ENCODE measurements around the gene NLRC5.

The NLRC5 gene

GRCh38 chr16:56960681-56961281, 28.6 kb upstream of the NLRC5 start:
- Histone ChIP-seq H3K27me3 (ENCODE audit: insufficient read depth, low read depth, severe bottlenecking) (no peaks in the 10 kb centered on the region), H3K9me3 (ENCODE audit: severe bottlenecking) (no peaks in the 10 kb centered on the region), H3K4me3 (ENCODE audit: low read depth, low read length) (no peak overlapping the region), H3K36me3 (no peaks in the 10 kb centered on the region), H3K27ac (no peak overlapping the region)
- DNase-seq, result no peak
- TF ChIP-seq, protein P1, sequence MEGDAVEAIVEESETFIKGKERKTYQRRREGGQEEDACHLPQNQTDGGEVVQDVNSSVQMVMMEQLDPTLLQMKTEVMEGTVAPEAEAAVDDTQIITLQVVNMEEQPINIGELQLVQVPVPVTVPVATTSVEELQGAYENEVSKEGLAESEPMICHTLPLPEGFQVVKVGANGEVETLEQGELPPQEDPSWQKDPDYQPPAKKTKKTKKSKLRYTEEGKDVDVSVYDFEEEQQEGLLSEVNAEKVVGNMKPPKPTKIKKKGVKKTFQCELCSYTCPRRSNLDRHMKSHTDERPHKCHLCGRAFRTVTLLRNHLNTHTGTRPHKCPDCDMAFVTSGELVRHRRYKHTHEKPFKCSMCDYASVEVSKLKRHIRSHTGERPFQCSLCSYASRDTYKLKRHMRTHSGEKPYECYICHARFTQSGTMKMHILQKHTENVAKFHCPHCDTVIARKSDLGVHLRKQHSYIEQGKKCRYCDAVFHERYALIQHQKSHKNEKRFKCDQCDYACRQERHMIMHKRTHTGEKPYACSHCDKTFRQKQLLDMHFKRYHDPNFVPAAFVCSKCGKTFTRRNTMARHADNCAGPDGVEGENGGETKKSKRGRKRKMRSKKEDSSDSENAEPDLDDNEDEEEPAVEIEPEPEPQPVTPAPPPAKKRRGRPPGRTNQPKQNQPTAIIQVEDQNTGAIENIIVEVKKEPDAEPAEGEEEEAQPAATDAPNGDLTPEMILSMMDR (IDR thresholded peaks at IDR 0.05; ENCODE audit: low read depth, low read length), result no peak

- H3K27ac ChIP-seq, result no peak overlapping the region
- H3K4me3 ChIP-seq (ENCODE audit: low read depth, low read length), result no peak overlapping the region
- no peaks in the 10 kb centered on the region for H3K9me3 ChIP-seq (ENCODE audit: severe bottlenecking)
- TF ChIP-seq, protein P1 (IDR thresholded peaks at IDR 0.05; ENCODE audit: low read depth, low read length), result no peak
- H3K27me3 ChIP-seq (ENCODE audit: insufficient read depth, low read depth, severe bottlenecking), result no peaks in the 10 kb centered on the region
- no peak for DNase-seq
- H3K36me3 ChIP-seq, result no peaks in the 10 kb centered on the region
Measured at GRCh38 chr16:56961386-56961785, 28.0 kb upstream of the NLRC5 start.

DNA sequence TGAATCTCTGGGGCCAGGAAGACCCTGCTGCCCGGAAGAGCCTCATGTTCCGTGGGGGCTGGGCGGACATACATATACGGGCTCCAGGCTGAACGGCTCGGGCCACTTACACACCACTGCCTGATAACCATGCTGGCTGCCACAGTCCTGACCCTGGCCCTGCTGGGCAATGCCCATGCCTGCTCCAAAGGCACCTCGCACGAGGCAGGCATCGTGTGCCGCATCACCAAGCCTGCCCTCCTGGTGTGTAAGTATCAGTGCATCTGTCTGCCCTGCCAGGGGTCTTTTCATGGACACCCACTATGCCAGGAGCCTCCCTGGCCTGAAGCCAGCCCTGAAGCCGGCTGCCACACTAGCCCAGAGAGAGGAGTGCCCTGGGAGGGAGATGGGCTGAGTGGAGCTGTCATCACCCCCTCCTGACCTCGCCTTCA, 27.5 kb upstream of the NLRC5 start, which contains the start of gene CETP:
CETP (plus strand) TSS at position 100 of the 431 bp plus-strand sequence; CDS start at position 130, 30 bp downstream.
- TF ChIP-seq, protein P1 (IDR thresholded peaks at IDR 0.05; ENCODE audit: low read depth, low read length), result no peak
- DNase-seq, result no peak
- Histone ChIP-seq H3K27me3 (ENCODE audit: insufficient read depth, low read depth, severe bottlenecking) (no peaks in the 10 kb centered on the region), H3K36me3 (no peaks in the 10 kb centered on the region), H3K9me3 (ENCODE audit: severe bottlenecking) (no peaks in the 10 kb centered on the region), H3K27ac (no peak within 1 kb of the TSS), H3K4me3 (ENCODE audit: low read depth, low read length) (no peak within 1 kb of the TSS)

- peak overlapping the region; percentile 39 for H3K4me3 ChIP-seq (ENCODE audit: low read depth, low read length)
- no peaks in the 10 kb centered on the region for H3K36me3 ChIP-seq
- peak overlapping the region; percentile 82 for H3K27ac ChIP-seq
- H3K27me3 ChIP-seq (ENCODE audit: insufficient read depth, low read depth, severe bottlenecking), result no peaks in the 10 kb centered on the region
- TF ChIP-seq, protein P1 (IDR thresholded peaks at IDR 0.05; ENCODE audit: low read depth, low read length), result peak; percentile 97
- no peaks in the 10 kb centered on the region for H3K9me3 ChIP-seq (ENCODE audit: severe bottlenecking)
- DNase-seq, result peak; percentile 93
Measured at GRCh38 chr16:56964243-56965148, 24.9 kb upstream of the NLRC5 start.

GRCh38 chr16:56965149-56966092, 23.9 kb upstream of the NLRC5 start:
- H3K27me3 ChIP-seq (ENCODE audit: insufficient read depth, low read depth, severe bottlenecking), result no peaks in the 10 kb centered on the region
- no peak overlapping the region; the same call in 1 of the 2 replicates for H3K27ac ChIP-seq
- H3K4me3 ChIP-seq (ENCODE audit: low read depth, low read length), result no peak overlapping the region
- H3K9me3 ChIP-seq (ENCODE audit: severe bottlenecking), result no peaks in the 10 kb centered on the region
- DNase-seq, result no peak
- H3K36me3 ChIP-seq, result no peaks in the 10 kb centered on the region
- TF ChIP-seq, protein P1 (IDR thresholded peaks at IDR 0.05; ENCODE audit: low read depth, low read length), result no peak

Measured in WERI-Rb-1 (cell line).